ENCODE results near the gene TNFRSF21.
"Not testable (repeated sequence)": the region's sequence is repeated elsewhere in the genome, so short reads cannot be mapped to it uniquely, and the experiment has no call there.

Gene TNFRSF21

GRCh38 chr6:47229255-47229654 lies 80.5 kb downstream of the TNFRSF21 start:
- 99% methylated on average over 7 of the region's 7 CpGs for WGBS
- Histone ChIP-seq H3K9me3 (ENCODE audit: control insufficient read depth, low read length) (no peaks in the 10 kb centered on the region), H2BK120ac (ENCODE audit: low read depth, low read length) (no peak overlapping the region), H3K4me3 (ENCODE audit: insufficient read depth in 1 of 2, low read depth in 1 of 2, low read length in 2 of 2) (no peak overlapping the region), H2BK15ac (ENCODE audit: low read depth, poor library complexity, severe bottlenecking) (no peak overlapping the region), H3K4ac (ENCODE audit: low read depth in 1 of 2, low read length in 2 of 2) (no peak overlapping the region), H2BK12ac (ENCODE audit: low read length in 2 of 2) (no peak overlapping the region), H3K36me3 (ENCODE audit: control insufficient read depth in 1 of 2, insufficient read depth in 2 of 2, low read depth in 1 of 2, low read length in 2 of 2) (peaks cover 8 to 42% of the 10 kb centered on the region in 2 experiments), H3K79me1 (replicated peaks; ENCODE audit: low read length, poor library complexity, severe bottlenecking) (no peaks in the 10 kb centered on the region), H2AFZ (ENCODE audit: low read depth, low read length) (no peak overlapping the region), H3K27me3 (ENCODE audit: control insufficient read depth in 1 of 2, insufficient read depth in 1 of 2, low read length in 2 of 2) (no peaks in the 10 kb centered on the region), H3K14ac (ENCODE audit: low read length in 2 of 2) (no peak overlapping the region), H2AK5ac (ENCODE audit: low read length, severe bottlenecking) (no peak overlapping the region), H3K18ac (ENCODE audit: low read depth in 1 of 2, low read length in 2 of 2) (no peak overlapping the region), H3K23ac (ENCODE audit: low read length in 2 of 2) (no peak overlapping the region), H3K9ac (ENCODE audit: low read length) (no peak overlapping the region), H3K4me2 (ENCODE audit: low read length, poor library complexity, severe bottlenecking) (no peak overlapping the region), H3K27ac (ENCODE audit: low read length, poor library complexity, severe bottlenecking) (no peak overlapping the region), H4K91ac (ENCODE audit: low read length) (no peak overlapping the region), H2BK5ac (ENCODE audit: low read depth, low read length, poor library complexity, severe bottlenecking) (no peak overlapping the region), H4K8ac (ENCODE audit: low read length) (no peak overlapping the region), H3K4me1 (ENCODE audit: control insufficient read depth, insufficient read depth, low read depth, low read length) (no peaks in the 10 kb centered on the region)
- no peak for DNase-seq

GRCh38 chr6:47228093-47228492 lies 81.6 kb downstream of the TNFRSF21 start:
- H3K27me3 ChIP-seq (ENCODE audit: control insufficient read depth in 1 of 2, insufficient read depth in 1 of 2, low read length in 2 of 2); DNase-seq; H4K91ac ChIP-seq (ENCODE audit: low read length); H3K4me1 ChIP-seq (ENCODE audit: control insufficient read depth, insufficient read depth, low read depth, low read length); H3K4me3 ChIP-seq (ENCODE audit: insufficient read depth in 1 of 2, low read depth in 1 of 2, low read length in 2 of 2); H3K4me2 ChIP-seq (ENCODE audit: low read length, poor library complexity, severe bottlenecking); H3K9me3 ChIP-seq (ENCODE audit: control insufficient read depth, low read length); H3K4ac ChIP-seq (ENCODE audit: low read depth in 1 of 2, low read length in 2 of 2); H2BK15ac ChIP-seq (ENCODE audit: low read depth, poor library complexity, severe bottlenecking); H3K9ac ChIP-seq (ENCODE audit: low read length); H3K18ac ChIP-seq (ENCODE audit: low read depth in 1 of 2, low read length in 2 of 2); H2AFZ ChIP-seq (ENCODE audit: low read depth, low read length); H2BK5ac ChIP-seq (ENCODE audit: low read depth, low read length, poor library complexity, severe bottlenecking); H2BK120ac ChIP-seq (ENCODE audit: low read depth, low read length); H3K79me1 ChIP-seq (replicated peaks; ENCODE audit: low read length, poor library complexity, severe bottlenecking); H3K14ac ChIP-seq (ENCODE audit: low read length in 2 of 2); H2AK5ac ChIP-seq (ENCODE audit: low read length, severe bottlenecking); H4K8ac ChIP-seq (ENCODE audit: low read length); H3K27ac ChIP-seq (ENCODE audit: low read length, poor library complexity, severe bottlenecking); H2BK12ac ChIP-seq (ENCODE audit: low read length in 2 of 2); H3K23ac ChIP-seq (ENCODE audit: low read length in 2 of 2): not testable (repeated sequence)
- 89% methylated on average over 3 of the region's 3 CpGs for WGBS
- peaks cover 5 to 33% of the 10 kb centered on the region in 2 experiments for H3K36me3 ChIP-seq (ENCODE audit: control insufficient read depth in 1 of 2, insufficient read depth in 2 of 2, low read depth in 1 of 2, low read length in 2 of 2)

DNA sequence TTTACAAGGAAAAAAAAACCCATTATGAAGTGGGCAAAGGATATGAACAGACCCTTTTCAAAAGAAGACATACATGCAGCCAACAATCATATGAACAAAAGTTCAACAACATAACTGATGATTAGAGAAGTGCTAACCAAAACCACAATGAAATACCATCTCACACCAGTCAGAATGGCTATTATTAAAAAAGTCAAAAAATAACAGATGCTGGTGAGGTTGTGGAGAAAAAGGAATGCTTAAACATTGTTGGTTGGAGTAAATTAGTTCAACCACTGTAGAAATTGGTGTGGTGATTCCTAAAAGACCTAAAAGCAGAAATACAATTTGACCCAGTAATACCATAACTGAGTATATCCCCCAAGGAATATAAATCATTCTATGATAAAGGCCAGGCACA lies 86.5 kb downstream of the TNFRSF21 start:
- not testable (repeated sequence) for H3K9ac ChIP-seq (ENCODE audit: low read length); H2BK120ac ChIP-seq (ENCODE audit: low read depth, low read length); H4K8ac ChIP-seq (ENCODE audit: low read length); H3K18ac ChIP-seq (ENCODE audit: low read depth in 1 of 2, low read length in 2 of 2); DNase-seq; H2BK15ac ChIP-seq (ENCODE audit: low read depth, poor library complexity, severe bottlenecking); H4K91ac ChIP-seq (ENCODE audit: low read length); H2AK5ac ChIP-seq (ENCODE audit: low read length, severe bottlenecking); H3K36me3 ChIP-seq (ENCODE audit: control insufficient read depth in 1 of 2, insufficient read depth in 2 of 2, low read depth in 1 of 2, low read length in 2 of 2); H3K14ac ChIP-seq (ENCODE audit: low read length in 2 of 2); H3K4me1 ChIP-seq (ENCODE audit: control insufficient read depth, insufficient read depth, low read depth, low read length); H3K4me2 ChIP-seq (ENCODE audit: low read length, poor library complexity, severe bottlenecking); H3K79me1 ChIP-seq (replicated peaks; ENCODE audit: low read length, poor library complexity, severe bottlenecking); H2BK12ac ChIP-seq (ENCODE audit: low read length in 2 of 2); H3K4me3 ChIP-seq (ENCODE audit: insufficient read depth in 1 of 2, low read depth in 1 of 2, low read length in 2 of 2); H3K23ac ChIP-seq (ENCODE audit: low read length in 2 of 2); H2AFZ ChIP-seq (ENCODE audit: low read depth, low read length); H3K9me3 ChIP-seq (ENCODE audit: control insufficient read depth, low read length); H3K27ac ChIP-seq (ENCODE audit: low read length, poor library complexity, severe bottlenecking); H3K4ac ChIP-seq (ENCODE audit: low read depth in 1 of 2, low read length in 2 of 2); H2BK5ac ChIP-seq (ENCODE audit: low read depth, low read length, poor library complexity, severe bottlenecking); H3K27me3 ChIP-seq (ENCODE audit: control insufficient read depth in 1 of 2, insufficient read depth in 1 of 2, low read length in 2 of 2)

DNA sequence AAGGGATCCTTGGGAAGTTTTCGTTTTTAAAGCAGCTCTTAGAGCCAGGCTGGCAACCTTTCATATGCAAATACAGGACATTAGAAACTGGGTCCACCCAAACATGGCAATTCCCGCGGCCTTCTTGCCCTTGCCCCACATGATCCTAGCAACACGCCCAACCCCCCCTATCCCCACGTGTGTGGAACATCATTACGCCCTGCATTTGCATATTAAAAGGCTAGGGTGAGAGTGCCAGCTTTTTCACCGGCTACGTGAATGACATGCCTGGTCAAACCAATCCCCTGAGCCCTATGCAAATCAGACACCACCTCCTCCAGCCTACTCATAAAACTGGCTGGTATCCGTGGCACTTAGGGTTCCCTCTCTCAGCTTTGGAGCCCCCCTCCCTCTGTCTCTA lies 88.1 kb downstream of the TNFRSF21 start:
- Histone ChIP-seq H4K91ac (ENCODE audit: low read length) (no peak overlapping the region), H3K27ac (ENCODE audit: low read length, poor library complexity, severe bottlenecking) (no peak overlapping the region), H3K9ac (ENCODE audit: low read length) (no peak overlapping the region), H2BK15ac (ENCODE audit: low read depth, poor library complexity, severe bottlenecking) (no peak overlapping the region), H3K9me3 (ENCODE audit: control insufficient read depth, low read length) (no peaks in the 10 kb centered on the region), H3K36me3 (ENCODE audit: control insufficient read depth in 1 of 2, insufficient read depth in 2 of 2, low read depth in 1 of 2, low read length in 2 of 2) (no peaks in the 10 kb centered on the region), H2BK120ac (ENCODE audit: low read depth, low read length) (no peak overlapping the region), H2BK5ac (ENCODE audit: low read depth, low read length, poor library complexity, severe bottlenecking) (no peak overlapping the region), H2AK5ac (ENCODE audit: low read length, severe bottlenecking) (no peak overlapping the region), H3K4me2 (ENCODE audit: low read length, poor library complexity, severe bottlenecking) (no peak overlapping the region), H3K18ac (ENCODE audit: low read depth in 1 of 2, low read length in 2 of 2) (no peak overlapping the region), H2BK12ac (ENCODE audit: low read length in 2 of 2) (no peak overlapping the region), H3K14ac (ENCODE audit: low read length in 2 of 2) (no peak overlapping the region), H3K79me1 (replicated peaks; ENCODE audit: low read length, poor library complexity, severe bottlenecking) (no peaks in the 10 kb centered on the region), H2AFZ (ENCODE audit: low read depth, low read length) (no peak overlapping the region), H3K27me3 (ENCODE audit: control insufficient read depth in 1 of 2, insufficient read depth in 1 of 2, low read length in 2 of 2) (no peaks in the 10 kb centered on the region), H3K4ac (ENCODE audit: low read depth in 1 of 2, low read length in 2 of 2) (no peak overlapping the region), H4K8ac (ENCODE audit: low read length) (no peak overlapping the region), H3K4me1 (ENCODE audit: control insufficient read depth, insufficient read depth, low read depth, low read length) (no peaks in the 10 kb centered on the region), H3K23ac (ENCODE audit: low read length in 2 of 2) (no peak overlapping the region), H3K4me3 (ENCODE audit: insufficient read depth in 1 of 2, low read depth in 1 of 2, low read length in 2 of 2) (no peak overlapping the region)
- DNase-seq = no peak
- WGBS = 55% methylated on average over 9 of the region's 9 CpGs

Data from mesenchymal stem cell (in vitro differentiated cells and primary cell).